Measurements from ENCODE around the gene RBMS1.

Gene RBMS1

DNA sequence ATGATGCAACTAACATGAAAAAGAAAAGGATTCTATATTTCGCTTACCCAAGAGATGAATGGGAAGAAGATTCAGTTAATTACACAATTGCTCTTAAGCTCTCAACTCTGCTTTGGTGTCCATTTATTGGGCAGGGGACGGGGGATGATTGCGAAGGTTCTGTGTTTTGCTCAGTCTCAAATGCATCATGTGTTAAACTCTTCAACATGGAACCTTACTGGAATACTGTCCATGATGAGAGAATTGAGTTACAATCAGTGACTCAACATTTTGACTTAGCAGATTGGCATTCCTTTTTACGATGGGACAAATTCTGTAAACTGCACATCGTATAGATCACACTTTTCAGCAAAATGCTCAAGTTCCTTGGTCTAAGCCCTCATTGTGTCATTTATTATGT is 135.6 kb downstream of the RBMS1 start:
- no peak for DNase-seq (ENCODE audit: low spot score)
- in situ Hi-C loops (cut with MboI; ENCODE audit: low pct_unique_long_range_greater_than_20kb, low sequenced_read_pairs, unreplicated experiment) = no loop called here
- TF ChIP-seq, protein P1, sequence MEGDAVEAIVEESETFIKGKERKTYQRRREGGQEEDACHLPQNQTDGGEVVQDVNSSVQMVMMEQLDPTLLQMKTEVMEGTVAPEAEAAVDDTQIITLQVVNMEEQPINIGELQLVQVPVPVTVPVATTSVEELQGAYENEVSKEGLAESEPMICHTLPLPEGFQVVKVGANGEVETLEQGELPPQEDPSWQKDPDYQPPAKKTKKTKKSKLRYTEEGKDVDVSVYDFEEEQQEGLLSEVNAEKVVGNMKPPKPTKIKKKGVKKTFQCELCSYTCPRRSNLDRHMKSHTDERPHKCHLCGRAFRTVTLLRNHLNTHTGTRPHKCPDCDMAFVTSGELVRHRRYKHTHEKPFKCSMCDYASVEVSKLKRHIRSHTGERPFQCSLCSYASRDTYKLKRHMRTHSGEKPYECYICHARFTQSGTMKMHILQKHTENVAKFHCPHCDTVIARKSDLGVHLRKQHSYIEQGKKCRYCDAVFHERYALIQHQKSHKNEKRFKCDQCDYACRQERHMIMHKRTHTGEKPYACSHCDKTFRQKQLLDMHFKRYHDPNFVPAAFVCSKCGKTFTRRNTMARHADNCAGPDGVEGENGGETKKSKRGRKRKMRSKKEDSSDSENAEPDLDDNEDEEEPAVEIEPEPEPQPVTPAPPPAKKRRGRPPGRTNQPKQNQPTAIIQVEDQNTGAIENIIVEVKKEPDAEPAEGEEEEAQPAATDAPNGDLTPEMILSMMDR (IDR thresholded peaks at IDR 0.05; ENCODE audit: extremely low read depth, insufficient read depth, missing control alignments) = no peak

DNA sequence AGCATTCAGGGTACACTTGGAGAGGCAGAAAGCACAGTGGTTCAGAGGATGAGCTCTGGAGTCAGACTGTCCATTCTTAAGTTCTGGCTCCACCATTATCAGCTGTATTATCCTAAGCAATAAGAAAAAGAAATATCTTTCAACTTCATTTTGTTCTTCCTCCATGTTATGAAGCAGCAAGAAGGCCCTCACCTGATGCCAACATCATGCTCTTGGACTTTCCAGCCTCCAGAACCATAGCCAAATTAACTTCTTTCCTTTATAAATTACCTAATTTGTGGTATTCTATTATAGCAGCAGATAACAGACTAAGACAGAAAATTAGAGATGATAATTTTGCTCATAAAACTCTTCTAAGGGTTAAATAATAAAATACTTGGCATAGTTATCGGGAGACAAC is 137.1 kb downstream of the RBMS1 start:
- TF ChIP-seq, protein P1 (IDR thresholded peaks at IDR 0.05; ENCODE audit: extremely low read depth, insufficient read depth, missing control alignments) = no peak
- in situ Hi-C loops (cut with MboI; ENCODE audit: low pct_unique_long_range_greater_than_20kb, low sequenced_read_pairs, unreplicated experiment) = no loop called here
- no peak for DNase-seq (ENCODE audit: low spot score)

DNA sequence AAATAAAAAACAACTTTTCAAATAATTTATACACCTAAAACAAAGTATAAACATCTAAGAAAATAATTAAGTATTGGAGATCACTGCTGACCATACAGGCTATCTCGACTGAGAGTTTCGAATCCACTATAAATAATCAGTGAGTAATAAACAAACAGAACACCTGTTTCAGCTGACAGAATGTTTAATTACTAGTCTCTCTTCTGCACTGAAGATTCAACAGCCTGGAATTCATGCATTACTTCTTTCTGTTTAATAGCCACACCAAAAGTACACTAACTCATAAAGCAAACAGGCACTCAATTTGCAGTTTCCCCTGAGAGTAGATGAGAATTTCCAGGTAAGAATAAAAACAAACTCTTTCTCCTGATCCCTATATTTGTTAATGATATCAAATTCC is 138.5 kb downstream of the RBMS1 start:
- no peak for DNase-seq (ENCODE audit: low spot score)
- in situ Hi-C loops (cut with MboI; ENCODE audit: low pct_unique_long_range_greater_than_20kb, low sequenced_read_pairs, unreplicated experiment) = no loop called here
- TF ChIP-seq, protein P1 (IDR thresholded peaks at IDR 0.05; ENCODE audit: extremely low read depth, insufficient read depth, missing control alignments) = no peak

DNA sequence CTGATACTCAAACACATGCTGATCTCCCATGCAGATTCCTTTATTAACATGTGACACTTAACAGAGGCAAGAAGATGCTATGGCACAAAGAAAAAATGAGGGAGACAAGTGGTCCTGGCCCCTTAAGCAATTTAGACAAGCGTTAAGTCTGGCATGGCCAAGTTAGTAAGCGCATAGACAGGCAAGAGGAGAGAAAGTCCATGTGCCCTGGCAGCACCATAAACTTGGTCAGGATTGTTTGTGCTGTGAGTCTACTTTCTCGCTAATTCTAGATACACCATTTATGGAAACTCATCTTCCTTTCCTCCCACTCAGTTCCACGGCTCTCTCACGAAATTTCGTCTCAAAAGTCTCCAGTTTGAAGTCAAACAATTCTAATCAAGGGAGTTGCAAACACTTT is 138.9 kb downstream of the RBMS1 start:
- DNase-seq (ENCODE audit: low spot score) = no peak
- TF ChIP-seq, protein P1 (IDR thresholded peaks at IDR 0.05; ENCODE audit: extremely low read depth, insufficient read depth, missing control alignments) = no peak
- in situ Hi-C loops (cut with MboI; ENCODE audit: low pct_unique_long_range_greater_than_20kb, low sequenced_read_pairs, unreplicated experiment) = no loop called here

DNA sequence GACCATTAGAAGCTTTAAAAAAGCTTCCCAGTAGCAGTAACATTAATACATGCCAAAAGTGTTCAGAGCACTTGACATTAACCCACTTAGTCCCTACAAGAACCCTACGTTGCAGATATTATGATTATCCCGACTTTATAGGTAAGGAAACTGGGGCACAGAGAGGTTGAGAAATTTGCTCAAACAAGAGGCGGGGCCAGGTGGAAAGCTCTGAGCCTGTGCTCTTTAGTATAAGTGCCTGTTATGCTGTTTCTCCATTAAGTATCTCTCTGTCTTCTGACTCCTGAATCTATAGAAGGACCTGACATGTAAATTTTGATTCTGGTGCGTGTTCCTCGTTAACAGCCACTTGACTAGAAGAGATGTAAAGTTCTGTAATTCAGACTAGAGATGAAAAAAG is 139.8 kb downstream of the RBMS1 start:
- in situ Hi-C loops (cut with MboI; ENCODE audit: low pct_unique_long_range_greater_than_20kb, low sequenced_read_pairs, unreplicated experiment) = no loop called here
- TF ChIP-seq, protein P1 (IDR thresholded peaks at IDR 0.05; ENCODE audit: extremely low read depth, insufficient read depth, missing control alignments) = no peak
- DNase-seq (ENCODE audit: low spot score) = no peak

DNA sequence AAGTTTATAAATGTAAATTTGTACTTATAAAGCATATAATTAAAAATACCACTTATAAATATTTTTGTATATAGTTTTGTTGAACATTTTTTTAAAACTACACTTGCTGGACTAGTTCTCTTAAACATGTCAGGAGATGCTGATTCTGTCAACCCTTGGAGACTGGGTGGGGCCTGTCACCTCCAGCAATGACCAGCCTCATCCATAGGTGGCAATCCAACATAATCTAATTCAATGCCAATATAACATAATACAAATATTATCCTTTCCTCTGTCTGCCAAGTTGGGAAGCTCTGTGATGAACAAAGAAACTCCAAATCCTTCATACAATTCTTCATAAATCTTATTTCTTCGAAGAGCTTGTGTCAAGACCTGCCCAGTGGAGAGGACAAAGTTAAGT is 140.4 kb downstream of the RBMS1 start:
- in situ Hi-C loops (cut with MboI; ENCODE audit: low pct_unique_long_range_greater_than_20kb, low sequenced_read_pairs, unreplicated experiment) = no loop called here
- no peak for DNase-seq (ENCODE audit: low spot score)
- TF ChIP-seq, protein P1 (IDR thresholded peaks at IDR 0.05; ENCODE audit: extremely low read depth, insufficient read depth, missing control alignments) = peak; percentile 22

- in situ Hi-C loops (cut with MboI; ENCODE audit: low pct_unique_long_range_greater_than_20kb, low sequenced_read_pairs, unreplicated experiment) = no loop called here
Measured at GRCh38 chr2:160352500-160352899, 141.1 kb downstream of the RBMS1 start.

More at GRCh38 chr2:160352500-160352899, 141.1 kb downstream of the RBMS1 start:
- DNase-seq (ENCODE audit: low spot score) = no peak
- TF ChIP-seq, protein P1 (IDR thresholded peaks at IDR 0.05; ENCODE audit: extremely low read depth, insufficient read depth, missing control alignments) = no peak
